GM23338 (cell line): Measurements from ENCODE around the gene CFAP299. TPM values are rescaled to one million over a fixed set of nuclear protein-coding genes. Genes with fewer than 3 reads are reported as not detected.

Source experiments
- ATAC-seq: fragments of 200-7000 bp; cut with Tn5 transposase; 3 replicates; pipeline ENCODE4 v1.9.1; 2020
- DNase-seq: peaks from one replicate; pipeline ENCODE4 v3.0.0-alpha.2; 2015; ENCODE audit warnings: low spot score
- H2AFZ ChIP-seq: fragments of 200-600 bp; sonication (generic); 2 replicates; pipeline ENCODE4 v1.8.0; 2016; ENCODE audit warnings: antibody characterized with exemption, mild to moderate bottlenecking, moderate library complexity
- H3F3A ChIP-seq: fragments of 200-600 bp; sonication (generic); replicated peaks from 2 replicates; pipeline ENCODE4 v1.8.0; 2017; ENCODE audit warnings: antibody characterized with exemption, mixed run types, low read depth
- H3K27ac ChIP-seq: fragments of 200-600 bp; sonication (generic); 2 replicates; pipeline ENCODE4 v1.6.1; 2016; ENCODE audit warnings: low read depth
- H3K27me3 ChIP-seq: fragments of 200-600 bp; sonication (generic); 2 replicates; pipeline ENCODE4 v1.8.0; 2016; ENCODE audit warnings: mild to moderate bottlenecking, mixed run types, moderate library complexity; ENCODE audit not compliant: insufficient read depth
- H3K36me3 ChIP-seq: fragments of 200-600 bp; sonication (generic); 2 replicates; pipeline ENCODE4 v1.8.0; 2016; ENCODE audit warnings: mild to moderate bottlenecking; ENCODE audit not compliant: insufficient read depth
- H3K4me1 ChIP-seq: fragments of 200-600 bp; sonication (generic); 2 replicates; pipeline ENCODE4 v1.8.0; 2016; ENCODE audit warnings: mild to moderate bottlenecking, moderate library complexity; ENCODE audit not compliant: insufficient read depth
- H3K4me2 ChIP-seq: fragments of 200-600 bp; sonication (generic); 2 replicates; pipeline ENCODE4 v1.7.1; 2017; ENCODE audit warnings: mixed run types
- H3K4me3 ChIP-seq: fragments of 200-600 bp; sonication (generic); 2 replicates; pipeline ENCODE4 v1.6.1; 2016; ENCODE audit warnings: mixed run types
- H3K79me2 ChIP-seq: fragments of 200-600 bp; sonication (generic); replicated peaks from 2 replicates; pipeline ENCODE4 v1.8.0; 2017; ENCODE audit warnings: mild to moderate bottlenecking; ENCODE audit not compliant: insufficient read depth
- H3K9me2 ChIP-seq: fragments of 200-600 bp; sonication (generic); 2 replicates; pipeline ENCODE4 v1.8.0; 2017; ENCODE audit not compliant: insufficient read depth
- H4K20me1 ChIP-seq: fragments of 200-600 bp; sonication (generic); replicated peaks from 2 replicates; pipeline ENCODE4 v1.8.0; 2017; ENCODE audit warnings: mild to moderate bottlenecking; ENCODE audit not compliant: insufficient read depth
- H3K27ac Mint-ChIP-seq: 2 replicates; pipeline ENCODE4 v1.8.0; 2020; ENCODE audit warnings: inconsistent platforms, mild to moderate bottlenecking, moderate library complexity, mixed read lengths
- H3K27me3 Mint-ChIP-seq: 3 replicates; pipeline ENCODE4 v1.8.0; 2022; ENCODE audit warnings: low read depth, mild to moderate bottlenecking, moderate library complexity, mixed read lengths, inconsistent platforms; ENCODE audit not compliant: insufficient read depth, poor library complexity
- H3K36me3 Mint-ChIP-seq: 3 replicates; pipeline ENCODE4 v1.8.0; 2021; ENCODE audit warnings: low read depth, mild to moderate bottlenecking, inconsistent platforms, moderate library complexity, mixed read lengths
- H3K4me1 Mint-ChIP-seq: 3 replicates; pipeline ENCODE4 v1.8.0; 2020; ENCODE audit warnings: mild to moderate bottlenecking, inconsistent platforms, mixed read lengths
- H3K4me3 Mint-ChIP-seq: 3 replicates; pipeline ENCODE4 v1.8.0; 2021; ENCODE audit warnings: moderate library complexity, mild to moderate bottlenecking, inconsistent platforms, mixed read lengths
- H3K9me3 Mint-ChIP-seq: 3 replicates; pipeline ENCODE4 v1.8.0; 2020; ENCODE audit warnings: moderate library complexity, mild to moderate bottlenecking, inconsistent platforms, mixed read lengths
- CTCF ChIP-seq, 2 experiments: fragments of 200-600 bp in 1 of 2; sonication (generic) in 1 of 2; conservative IDR thresholded peaks; 2 replicates each; pipeline versions ENCODE4 v1.5.1 to v1.6.1; 2016 to 2017; ENCODE audit warnings: antibody characterized with exemption in 2 of 2, low read depth in 2 of 2, mild to moderate bottlenecking in 2 of 2, moderate library complexity in 1 of 2
- ETS1 ChIP-seq: IDR thresholded peaks from 2 replicates; pipeline ENCODE4 v1.6.1; 2016; ENCODE audit warnings: antibody characterized with exemption
- JUNB ChIP-seq: IDR thresholded peaks from one replicate; pipeline ENCODE4 v1.6.1; 2016; ENCODE audit warnings: antibody characterized with exemption; ENCODE audit not compliant: unreplicated experiment
- NANOG ChIP-seq: IDR thresholded peaks from 2 replicates; pipeline ENCODE4 v1.6.1; 2016; ENCODE audit warnings: antibody characterized with exemption, borderline replicate concordance
- STAT1 ChIP-seq: IDR thresholded peaks from one replicate; pipeline ENCODE4 v1.6.1; 2016; ENCODE audit warnings: antibody characterized with exemption; ENCODE audit not compliant: unreplicated experiment
- ZNF114 ChIP-seq: fragments of 250-450 bp; sonication (Bioruptor Pico); IDR thresholded peaks from 2 replicates; pipeline ENCODE4 v1.5.0; 2020; ENCODE audit warnings: mild to moderate bottlenecking, moderate library complexity
- ZNF462 ChIP-seq: fragments of 250-450 bp; sonication (Bioruptor Pico); IDR thresholded peaks from 2 replicates; pipeline ENCODE4 v1.5.0; 2020; ENCODE audit warnings: mild to moderate bottlenecking, moderate library complexity
- polyA plus RNA-seq: library from polyadenylated mRNA; unstranded; fragments of >200 nt; fragmentation: Nextera tagmentation; extraction: Ambion mirVana; gene quantifications from 2 replicates; pipeline ENCODE4 v1.2.1, GENCODE V29; 2016
- total RNA-seq: library from RNA; depleted of rRNA; stranded (reverse); fragments of >200 nt; shearing (Covaris generic); gene quantifications from 2 replicates; pipeline ENCODE4 v1.2.3, GENCODE V29; 2014

Gene CFAP299
- total and polyA plus RNA-seq, 2 experiments from 2014 or later, result not detected

GRCh38 chr4:80592950-80593349 lies 257.4 kb downstream of the CFAP299 start:
- Mint-ChIP-seq H3K27me3 (no peaks in the 10 kb centered on the region), H3K27ac (no peak overlapping the region), H3K4me1 (no peaks in the 10 kb centered on the region), H3K9me3 (no peaks in the 10 kb centered on the region), H3K4me3 (no peak overlapping the region), H3K36me3 (no peaks in the 10 kb centered on the region)
- no peaks in the 10 kb centered on the region for H3F3A ChIP-seq
- no peak overlapping the region for H3K4me3 ChIP-seq
- ATAC-seq (peak; percentile 70), DNase-seq (peak; percentile 35)
- H3K79me2 ChIP-seq, result no peaks in the 10 kb centered on the region
- H3K4me1 ChIP-seq, result no peaks in the 10 kb centered on the region
- H3K27me3 ChIP-seq, result no peaks in the 10 kb centered on the region
- H3K9me2 ChIP-seq, result no peaks in the 10 kb centered on the region
- H3K4me2 ChIP-seq, result no peak overlapping the region
- no peak for TF ChIP-seq ETS1
- TF ChIP-seq CTCF (conservative IDR thresholded peaks at IDR 0.05; ENCODE audit: low read depth in 2 of 2), result peak; percentile 22 to 36; a peak in 2 of 4 replicates
- TF ChIP-seq ZNF462 (CRISPR knock-in tag), result no peak
- TF ChIP-seq JUNB, result no peak
- no peak for TF ChIP-seq STAT1
- no peak for TF ChIP-seq NANOG
- TF ChIP-seq ZNF114 (CRISPR knock-in tag), result no peak
- no peak overlapping the region for H2AFZ ChIP-seq
- no peak overlapping the region for H3K27ac ChIP-seq
- H3K36me3 ChIP-seq, result no peaks in the 10 kb centered on the region
- H4K20me1 ChIP-seq, result no peaks in the 10 kb centered on the region
